Right lobe of liver (tissue), 6 donors: ENCODE data around the gene BACH2. TPM values are rescaled to one million over a fixed set of nuclear protein-coding genes. Genes with fewer than 3 reads are reported as not detected.

Source experiments
- ATAC-seq, 4 donors: fragments of 200-7000 bp; cut with Tn5 transposase; one replicate each; pipeline ENCODE4 v1.9.1; 2020; ENCODE audit warnings: mild to moderate bottlenecking in 4 of 4, moderate library complexity in 4 of 4
- DNase-seq, 3 donors: peaks; one replicate each; pipeline ENCODE4 v3.0.0-alpha.2; 2020
- H3K27ac ChIP-seq, 3 donors: fragments of 200-600 bp; one replicate each; pipeline ENCODE4 v1.8.0; 2022
- H3K27me3 ChIP-seq, 2 donors: fragments of 200-600 bp; one replicate each; pipeline ENCODE4 v1.8.0; 2022
- H3K36me3 ChIP-seq, 4 donors: fragments of 200-600 bp; sonication (generic) in 1 of 4; one replicate each; pipeline versions ENCODE4 v1.5.1 to v1.8.0; 2017 to 2022; ENCODE audit warnings: control low read depth in 1 of 4
- H3K4me1 ChIP-seq, 4 donors: fragments of 200-600 bp; sonication (generic) in 1 of 4; one replicate each; pipeline versions ENCODE4 v1.5.1 to v1.8.0; 2017 to 2022; ENCODE audit warnings: control low read depth in 1 of 4
- H3K4me3 ChIP-seq, 3 donors: fragments of 200-600 bp; one replicate each; pipeline ENCODE4 v1.8.0; 2022
- H3K9me3 ChIP-seq, 4 donors: fragments of 200-600 bp; sonication (generic) in 1 of 4; one replicate each; pipeline versions ENCODE4 v1.5.1 to v1.8.0; 2017 to 2022; ENCODE audit warnings: control low read depth in 1 of 4
- POLR2A ChIP-seq: fragments of 450-650 bp; IDR thresholded peaks from one replicate; pipeline ENCODE4 v1.6.1; 2017; ENCODE audit warnings: antibody characterized with exemption, mild to moderate bottlenecking
- WGBS: methylation state at CpG from one replicate; pipeline ENCODE4 v1.1.6; 2018; ENCODE audit warnings: low coverage, low lambda C conversion rate; ENCODE audit not compliant: insufficient coverage; ENCODE audit errors: missing lambda C conversion rate; 5-methylcytosine and 5-hydroxymethylcytosine counted together
- intact Hi-C, 2 donors: fragments of 100-400 bp; cut with DNase I; formaldehyde crosslinking; loops; one replicate each; pipeline versions ENCODE4 v1.11.2 to v1.14.1; 2022
- total RNA-seq, 6 experiments: library from RNA; depleted of rRNA in 2 of 6; stranded (reverse); fragments of >200 nt in 2 of 6; fragmentation: NEBNext Ultra II Directional in 3 of 6; extraction: Animal tissue kit (Norgen Biotek cat#: 25700) in 3 of 6; gene quantifications; one replicate each; pipeline versions ENCODE4 v1.1.0 to v1.2.4, GENCODE V29; 2016 to 2023
- TF ChIP-seq, protein P1 (sequence below), 4 donors: fragments of 200-600 bp in 3 of 4; fragments of 450-650 bp in 1 of 4; IDR thresholded peaks; one replicate each; pipeline versions ENCODE4 v1.5.1 to v1.8.0; 2016 to 2022; ENCODE audit warnings: antibody characterized with exemption in 4 of 4, mild to moderate bottlenecking in 2 of 4
- donor health status: DM: no; HTN: yes; CAD: no.
- donor health status: DM: no; HTN: no; CAD: no.
- donor health status: DM: no; HTN: no; CAD: no.
- donor health status: DM: no; HTN: yes; CAD: no.
- donor health status: DM: no; HTN: yes; CAD: no.

BACH2 gene
- total RNA-seq, 6 experiments from 2014 or later: 2.6 to 12.6 (median 3.1) TPM

DNA sequence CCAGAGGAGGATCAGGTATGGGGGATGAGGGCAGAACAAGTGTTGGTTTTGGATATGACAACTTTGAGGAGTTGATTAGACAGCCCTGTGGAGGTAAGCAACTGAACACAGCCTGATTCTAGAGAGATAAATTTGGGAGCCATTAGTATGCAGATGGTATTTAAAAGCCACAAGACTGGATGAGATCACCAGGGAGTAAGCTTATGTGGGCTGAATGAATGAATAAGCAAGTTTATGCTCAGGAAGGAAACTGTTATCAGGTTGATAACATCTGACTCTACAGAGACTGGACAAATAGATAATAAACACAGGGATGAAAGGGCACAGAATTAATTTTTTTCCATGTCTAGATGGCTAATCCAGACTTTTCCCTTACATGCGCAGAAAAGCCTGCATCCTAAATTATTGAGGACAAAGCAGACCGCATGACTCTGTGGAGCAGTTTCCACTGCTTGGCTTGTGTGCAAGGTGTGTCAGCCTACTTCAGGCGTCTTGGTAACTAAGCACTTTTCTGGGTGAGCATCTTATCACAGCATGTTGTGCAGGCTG lies 251.7 kb downstream of the BACH2 start:
- no peak overlapping the region for H3K27ac ChIP-seq
- intact Hi-C loops: no loop called here
- H3K9me3 ChIP-seq: no peaks in the 10 kb centered on the region
- H3K27me3 ChIP-seq: no peaks in the 10 kb centered on the region
- WGBS: 57% methylated on average over 3 of the region's 3 CpGs
- H3K4me3 ChIP-seq: no peak overlapping the region
- DNase-seq (no peak), ATAC-seq (no peak)
- no peaks in the 10 kb centered on the region for H3K36me3 ChIP-seq
- H3K4me1 ChIP-seq: no peaks in the 10 kb centered on the region
- no peak for TF ChIP-seq POLR2A
- TF ChIP-seq, protein P1, sequence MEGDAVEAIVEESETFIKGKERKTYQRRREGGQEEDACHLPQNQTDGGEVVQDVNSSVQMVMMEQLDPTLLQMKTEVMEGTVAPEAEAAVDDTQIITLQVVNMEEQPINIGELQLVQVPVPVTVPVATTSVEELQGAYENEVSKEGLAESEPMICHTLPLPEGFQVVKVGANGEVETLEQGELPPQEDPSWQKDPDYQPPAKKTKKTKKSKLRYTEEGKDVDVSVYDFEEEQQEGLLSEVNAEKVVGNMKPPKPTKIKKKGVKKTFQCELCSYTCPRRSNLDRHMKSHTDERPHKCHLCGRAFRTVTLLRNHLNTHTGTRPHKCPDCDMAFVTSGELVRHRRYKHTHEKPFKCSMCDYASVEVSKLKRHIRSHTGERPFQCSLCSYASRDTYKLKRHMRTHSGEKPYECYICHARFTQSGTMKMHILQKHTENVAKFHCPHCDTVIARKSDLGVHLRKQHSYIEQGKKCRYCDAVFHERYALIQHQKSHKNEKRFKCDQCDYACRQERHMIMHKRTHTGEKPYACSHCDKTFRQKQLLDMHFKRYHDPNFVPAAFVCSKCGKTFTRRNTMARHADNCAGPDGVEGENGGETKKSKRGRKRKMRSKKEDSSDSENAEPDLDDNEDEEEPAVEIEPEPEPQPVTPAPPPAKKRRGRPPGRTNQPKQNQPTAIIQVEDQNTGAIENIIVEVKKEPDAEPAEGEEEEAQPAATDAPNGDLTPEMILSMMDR (IDR thresholded peaks at IDR 0.05): no peak

- Histone ChIP-seq H3K27ac (no peak overlapping the region), H3K36me3 (no peaks in the 10 kb centered on the region), H3K27me3 (no peaks in the 10 kb centered on the region), H3K4me1 (no peaks in the 10 kb centered on the region), H3K9me3 (no peaks in the 10 kb centered on the region), H3K4me3 (no peak overlapping the region)
- intact Hi-C loops: no loop called here
- 83% methylated on average over 7 of the region's 7 CpGs for WGBS
- peak in 1 of 4 donors; percentile 35 for ATAC-seq
- TF ChIP-seq, protein P1 (IDR thresholded peaks at IDR 0.05): no peak
- no peak for TF ChIP-seq POLR2A
- DNase-seq: no peak
Observed at GRCh38 chr6:90044182-90044832, 252.3 kb downstream of the BACH2 start.

GRCh38 chr6:90040931-90041330 lies 255.7 kb downstream of the BACH2 start:
- ATAC-seq: no peak
- TF ChIP-seq, protein P1 (IDR thresholded peaks at IDR 0.05): no peak
- no peak for TF ChIP-seq POLR2A
- 88% methylated on average over 4 of the region's 4 CpGs for WGBS
- no peaks in the 10 kb centered on the region for H3K27me3 ChIP-seq
- no peaks in the 10 kb centered on the region for H3K9me3 ChIP-seq
- no peaks in the 10 kb centered on the region for H3K36me3 ChIP-seq
- no peak overlapping the region for H3K27ac ChIP-seq
- H3K4me3 ChIP-seq: no peak overlapping the region
- H3K4me1 ChIP-seq: no peaks in the 10 kb centered on the region
- intact Hi-C loops: no loop called here
- DNase-seq: no peak

- DNase-seq (no peak), ATAC-seq (no peak)
- TF ChIP-seq, protein P1 (IDR thresholded peaks at IDR 0.05): no peak
- no peak for TF ChIP-seq POLR2A
- Histone ChIP-seq H3K4me1 (no peaks in the 10 kb centered on the region), H3K27ac (no peak overlapping the region), H3K36me3 (no peaks in the 10 kb centered on the region), H3K4me3 (no peak overlapping the region), H3K9me3 (no peaks in the 10 kb centered on the region), H3K27me3 (no peaks in the 10 kb centered on the region)
- 57% methylated on average over 2 of the region's 2 CpGs for WGBS
- intact Hi-C loops: no loop called here
Observed at GRCh38 chr6:90039911-90040310, 256.7 kb downstream of the BACH2 start.
